Measurements from ENCODE around the gene LAMC2. TPM values are rescaled to one million over a fixed set of nuclear protein-coding genes. Genes with fewer than 3 reads are reported as not detected.

The LAMC2 gene
- total and polyA plus RNA-seq, 2 experiments from 2014 or later: 0.42 to 0.43 TPM

DNA sequence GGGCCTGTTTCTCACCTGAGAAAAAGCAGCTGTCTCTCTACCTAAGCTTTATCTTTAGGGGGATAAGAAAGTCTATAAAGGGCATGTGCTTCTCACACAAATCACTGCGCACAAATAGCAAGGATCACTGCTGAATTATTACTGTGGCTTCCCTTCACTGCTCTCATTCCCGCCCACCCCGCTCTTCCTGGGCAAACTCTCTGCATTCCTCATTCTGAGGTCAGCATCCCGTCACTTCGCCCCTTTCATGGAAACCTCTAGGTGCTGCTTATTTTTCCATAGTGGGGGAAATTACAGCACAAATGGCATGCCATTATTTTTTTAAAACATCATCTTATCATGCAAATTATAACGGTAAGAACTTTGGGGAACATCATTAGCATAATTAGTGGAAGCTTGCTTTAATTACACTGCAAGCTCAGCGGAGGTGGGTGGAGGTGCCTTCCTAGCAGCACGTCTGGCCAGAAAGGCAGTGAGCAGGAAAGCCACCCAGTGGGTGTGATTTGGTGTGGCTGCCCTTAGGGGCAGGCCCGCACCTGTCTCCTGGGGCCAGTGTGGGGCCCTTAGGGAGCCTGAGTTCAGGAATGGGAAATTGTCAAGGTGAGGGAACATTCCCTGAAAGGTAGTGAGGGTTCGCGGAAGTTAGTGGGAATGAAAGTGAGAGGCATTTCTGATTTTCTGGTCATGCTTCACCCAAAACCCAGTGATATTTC, 105.9 kb downstream of the LAMC2 start:
- H3K27ac ChIP-seq: no peak overlapping the region
- H3K4me3 ChIP-seq: no peak overlapping the region
- H3K27me3 ChIP-seq: no peaks in the 10 kb centered on the region
- TF ChIP-seq CTCF (IDR thresholded peaks at IDR 0.05; ENCODE audit: low read depth, low read length): no peak
- peaks cover 4% of the 10 kb centered on the region for H3K4me1 ChIP-seq (ENCODE audit: low read depth)
- DNase-seq (ENCODE audit: low read depth in 1 of 2, low spot score in 1 of 2): peak in 1 of 2 donors; percentile 76
- H3K36me3 ChIP-seq: no peaks in the 10 kb centered on the region
- H3K9me3 ChIP-seq (ENCODE audit: low read depth): no peaks in the 10 kb centered on the region

DNA sequence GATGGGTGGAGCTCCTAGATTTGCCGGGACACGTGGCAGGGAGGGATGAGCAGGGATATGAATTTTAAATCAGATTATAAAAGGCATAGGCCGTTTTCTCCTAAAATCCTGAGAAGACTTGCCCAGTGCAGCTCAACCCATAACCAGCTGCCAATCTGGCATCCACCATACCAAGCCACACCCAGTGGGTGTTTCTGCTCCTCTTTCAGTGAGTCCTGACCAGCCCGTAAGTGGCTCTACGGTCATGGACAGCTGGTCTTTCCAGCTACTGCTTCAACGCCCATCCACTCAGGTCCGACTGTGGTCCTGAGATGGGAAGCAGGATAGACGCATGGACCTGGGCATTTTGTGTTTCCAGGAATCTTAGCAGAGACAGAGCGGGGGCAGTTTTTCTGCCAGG, 107.2 kb downstream of the LAMC2 start:
- no peak for TF ChIP-seq CTCF (IDR thresholded peaks at IDR 0.05; ENCODE audit: low read depth, low read length)
- H3K4me3 ChIP-seq: no peak overlapping the region
- H3K36me3 ChIP-seq: no peaks in the 10 kb centered on the region
- no peaks in the 10 kb centered on the region for H3K4me1 ChIP-seq (ENCODE audit: low read depth)
- no peak overlapping the region for H3K27ac ChIP-seq
- no peaks in the 10 kb centered on the region for H3K9me3 ChIP-seq (ENCODE audit: low read depth)
- DNase-seq (ENCODE audit: low read depth in 1 of 2, low spot score in 1 of 2): no peak
- no peaks in the 10 kb centered on the region for H3K27me3 ChIP-seq

- Histone ChIP-seq H3K4me3 (no peak overlapping the region), H3K36me3 (no peaks in the 10 kb centered on the region), H3K9me3 (ENCODE audit: low read depth) (no peaks in the 10 kb centered on the region), H3K27me3 (no peaks in the 10 kb centered on the region), H3K4me1 (ENCODE audit: low read depth) (no peaks in the 10 kb centered on the region), H3K27ac (no peak overlapping the region)
- DNase-seq (ENCODE audit: low read depth in 1 of 2, low spot score in 1 of 2): no peak
- TF ChIP-seq CTCF (IDR thresholded peaks at IDR 0.05; ENCODE audit: low read depth, low read length): no peak
Measured at GRCh38 chr1:183293876-183294275, 107.8 kb downstream of the LAMC2 start.

Other genes starting within 250 kb of the LAMC2 start
- gene SHCBP1L, start 233.1 kb upstream of the LAMC2 start, total RNA-seq: not detected in 2 replicates
- gene SHCBP1L, start 233.1 kb upstream of the LAMC2 start, polyA plus RNA-seq: not detected in 2 replicates
- gene LAMC1, start 162.8 kb upstream of the LAMC2 start, total RNA-seq: 201 and 329 TPM in 2 replicates
- gene LAMC1, start 162.8 kb upstream of the LAMC2 start, polyA plus RNA-seq: 66.4 and 97.5 TPM in 2 replicates
- 0.12 and 1.3 TPM in 2 replicates for gene NMNAT2, start 232.1 kb downstream of the LAMC2 start, total RNA-seq
- gene NMNAT2, start 232.1 kb downstream of the LAMC2 start, polyA plus RNA-seq: not detected in 2 replicates